Activated T-cell treated with anti-CD3 and anti-CD28 coated beads for 48 hours (primary cell): ENCODE data around the gene FZD8.

ENCODE experiments used
- DNase-seq: peaks from one replicate; pipeline ENCODE4 v3.0.0-alpha.2; 2020; ENCODE audit warnings: low read depth

Gene FZD8

DNA sequence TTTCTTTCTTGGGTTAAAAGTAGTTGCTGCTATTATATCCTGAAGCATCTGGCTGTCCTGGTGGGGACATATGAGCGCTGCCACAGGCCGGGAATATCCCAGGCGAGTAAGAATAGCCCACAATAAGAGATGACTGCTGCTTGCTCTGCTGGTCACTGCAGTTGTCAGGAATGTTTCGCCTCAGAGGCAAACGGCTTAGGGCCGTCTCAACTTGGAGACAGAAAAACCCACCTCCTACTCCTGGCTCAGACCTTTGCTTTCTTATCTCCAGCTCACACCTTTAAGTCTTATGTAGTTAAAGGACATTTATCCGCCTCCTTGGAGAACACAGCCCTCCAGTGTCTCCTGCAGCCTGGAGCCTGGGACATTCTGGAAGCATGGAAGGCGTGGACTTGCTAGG is 36.9 kb downstream of the FZD8 start, which contains the start of gene GJD4:
Gene GJD4 (plus strand): TSS at position 151 of the 400 bp plus-strand sequence. CDS start 227 bp downstream, at position 378.
- DNase-seq: no peak

GRCh38 chr10:35600193-35600592 is 41.9 kb downstream of the FZD8 start:
- no peak for DNase-seq

DNA sequence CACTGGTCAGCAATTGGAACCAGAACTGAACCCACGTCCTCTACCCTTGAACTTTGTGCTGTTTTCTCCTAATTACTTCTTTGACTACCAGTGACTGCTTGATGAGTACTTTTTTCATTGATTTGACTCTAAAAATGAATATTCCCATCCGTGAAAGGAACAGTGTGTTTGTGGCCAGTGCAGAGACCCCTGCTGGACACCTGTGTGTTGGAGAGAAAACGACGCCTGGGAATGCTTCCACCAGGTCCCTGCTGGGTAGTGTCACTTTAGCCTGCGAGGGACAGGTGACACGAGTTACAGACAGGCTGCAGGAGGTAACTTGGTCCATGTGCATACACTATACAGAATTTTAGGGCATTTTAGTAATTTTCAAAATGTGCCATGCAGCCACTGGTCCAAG is 43.7 kb downstream of the FZD8 start:
- no peak for DNase-seq

DNA sequence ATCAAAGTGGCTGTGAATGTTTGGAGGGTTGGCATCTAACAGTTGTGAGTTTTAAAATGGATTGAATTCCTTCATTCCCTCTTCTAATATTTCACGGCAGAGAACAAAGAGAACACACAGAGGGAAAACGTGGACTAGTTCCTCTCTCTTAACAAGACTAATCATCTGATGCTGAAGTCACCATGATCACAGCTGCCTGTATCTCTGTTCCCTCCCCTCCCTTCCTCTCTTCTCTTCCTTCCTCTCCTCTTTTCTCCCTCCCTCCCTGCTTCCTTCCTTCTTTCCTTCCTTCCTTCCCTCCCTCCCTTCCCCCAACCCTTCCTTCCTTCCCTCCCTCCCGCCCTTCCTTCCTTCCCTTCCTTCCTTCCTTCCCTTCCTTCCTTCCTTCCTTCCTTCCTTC is 47.0 kb downstream of the FZD8 start:
- no peak for DNase-seq

GRCh38 chr10:35594115-35595079 is 47.7 kb downstream of the FZD8 start:
- no peak for DNase-seq

DNA sequence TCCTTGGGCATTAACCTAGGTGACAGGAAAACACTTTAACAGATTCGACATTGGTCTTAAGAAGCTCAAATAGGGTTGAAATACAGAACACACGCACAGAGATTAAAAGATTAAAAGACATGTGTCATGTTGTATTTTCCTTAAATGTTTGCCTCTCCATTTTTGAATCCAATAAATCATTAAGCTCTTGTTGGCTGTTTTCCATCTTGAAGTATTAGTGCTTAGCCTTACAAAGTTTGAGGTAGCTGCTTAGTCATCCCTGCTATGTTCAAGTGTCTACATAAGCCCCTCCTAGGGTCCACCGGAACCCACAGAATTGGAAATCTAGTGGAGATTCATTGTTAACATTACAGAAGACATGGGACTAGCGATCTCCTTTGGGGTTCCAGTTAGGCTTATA is 49.7 kb downstream of the FZD8 start:
- no peak for DNase-seq

GRCh38 chr10:35588836-35589235 is 53.3 kb downstream of the FZD8 start:
- DNase-seq: no peak
